Measurements from ENCODE around the gene ARSG. TPM values are rescaled to one million over a fixed set of nuclear protein-coding genes. Genes with fewer than 3 reads are reported as not detected.

ARSG gene
- total RNA-seq, 2 experiments from 2014 or later, result 9.8 to 10.8 TPM

DNA sequence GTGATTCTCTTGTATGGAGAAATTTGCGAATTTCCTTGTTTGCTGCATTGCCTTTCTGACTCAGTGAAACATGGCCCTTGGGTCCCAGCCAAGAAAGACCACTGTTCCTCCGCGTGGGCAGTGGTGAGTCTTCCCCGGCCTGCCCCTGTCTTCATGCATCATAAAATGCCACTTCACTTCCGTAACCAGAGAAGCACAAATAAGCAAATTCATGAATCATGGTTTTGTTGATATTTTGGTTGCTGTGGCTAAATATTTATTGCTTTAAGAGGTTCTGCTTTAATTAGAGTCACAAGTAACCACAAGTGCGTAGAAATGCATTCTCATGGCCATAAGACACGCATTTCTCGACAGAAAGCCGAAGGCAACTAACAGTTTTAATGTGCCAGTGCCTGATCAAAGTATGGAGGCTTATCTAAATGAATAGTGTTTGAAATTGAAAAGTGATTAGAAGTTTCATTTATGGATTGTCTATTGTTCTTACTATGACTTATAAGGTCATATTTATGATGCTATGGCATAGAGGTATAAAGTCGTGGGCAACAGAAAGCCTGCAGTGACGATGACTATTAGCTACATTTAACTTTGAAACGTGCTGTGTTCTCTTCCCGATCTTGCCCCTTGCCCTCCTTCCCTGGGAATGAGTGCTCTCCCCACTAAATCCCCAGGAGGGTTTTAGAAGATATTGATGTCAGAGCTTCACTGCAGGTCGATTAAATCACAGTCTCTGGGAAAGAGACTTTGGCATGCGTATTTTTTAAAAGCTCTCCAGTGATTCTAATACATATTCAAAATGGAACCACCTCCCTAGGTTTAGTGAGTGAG lies 90.0 kb downstream of the ARSG start:
- ChIA-PET POLR2A (no interaction called here), CTCF (interaction anchor here (2.3 kb wide), 1 partner anchor 18 kb away, joined by 13 read pairs; no protein-coding TSS in a partner anchor)
- no peaks in the 10 kb centered on the region for H3K36me3 Mint-ChIP-seq
- peaks cover 25% of the 10 kb centered on the region for H3K4me1 Mint-ChIP-seq (ENCODE audit: low read depth)
- H3K27ac Mint-ChIP-seq, result no peak overlapping the region
- DNase-seq, result peak; percentile 48
- no peak overlapping the region for H3K4me3 Mint-ChIP-seq
- no peaks in the 10 kb centered on the region for H3K9me3 Mint-ChIP-seq
- H3K27me3 Mint-ChIP-seq, result no peaks in the 10 kb centered on the region
- intact Hi-C loops (cut with micrococcal nuclease), result no loop called here

- intact Hi-C loops (cut with micrococcal nuclease), result no loop called here
- H3K27me3 Mint-ChIP-seq, result no peaks in the 10 kb centered on the region
- H3K4me3 Mint-ChIP-seq, result no peak overlapping the region
- no peaks in the 10 kb centered on the region for H3K36me3 Mint-ChIP-seq
- no peak for DNase-seq
- peaks cover 26% of the 10 kb centered on the region for H3K4me1 Mint-ChIP-seq (ENCODE audit: low read depth)
- H3K9me3 Mint-ChIP-seq, result no peaks in the 10 kb centered on the region
- CTCF ChIA-PET, result interaction anchor here (2.3 kb wide), 1 partner anchor 16 kb away, joined by 13 read pairs; no protein-coding TSS in a partner anchor
- H3K27ac Mint-ChIP-seq, result no peak overlapping the region
- POLR2A ChIA-PET, result interaction anchor here (0.5 to 0.9 kb wide), 2 partner anchors 16 to 111 kb away, joined by 3 to 4 read pairs; no protein-coding TSS in a partner anchor
Observed at GRCh38 chr17:68382582-68383085, 91.3 kb downstream of the ARSG start.

GRCh38 chr17:68383120-68383442 lies 91.8 kb downstream of the ARSG start:
- H3K4me3 Mint-ChIP-seq, result no peak overlapping the region
- no peaks in the 10 kb centered on the region for H3K9me3 Mint-ChIP-seq
- POLR2A ChIA-PET, result interaction anchor here (0.9 kb wide), 1 partner anchor 16 kb away, joined by 3 read pairs; no protein-coding TSS in a partner anchor
- H3K4me1 Mint-ChIP-seq (ENCODE audit: low read depth), result peaks cover 26% of the 10 kb centered on the region
- no peaks in the 10 kb centered on the region for H3K27me3 Mint-ChIP-seq
- H3K36me3 Mint-ChIP-seq, result no peaks in the 10 kb centered on the region
- no peak for DNase-seq
- CTCF ChIA-PET, result interaction anchor here (1.1 to 2.3 kb wide), 2 partner anchors 16 to 54 kb away, joined by 4 to 13 read pairs; no protein-coding TSS in a partner anchor
- intact Hi-C loops (cut with micrococcal nuclease), result no loop called here
- no peak overlapping the region for H3K27ac Mint-ChIP-seq

GRCh38 chr17:68383443-68384321 lies 92.4 kb downstream of the ARSG start:
- no peaks in the 10 kb centered on the region for H3K9me3 Mint-ChIP-seq
- H3K4me3 Mint-ChIP-seq, result no peak overlapping the region
- H3K27ac Mint-ChIP-seq, result no peak overlapping the region
- H3K27me3 Mint-ChIP-seq, result no peaks in the 10 kb centered on the region
- DNase-seq, result peak; percentile 26
- peaks cover 26% of the 10 kb centered on the region for H3K4me1 Mint-ChIP-seq (ENCODE audit: low read depth)
- no peaks in the 10 kb centered on the region for H3K36me3 Mint-ChIP-seq
- CTCF ChIA-PET, result interaction anchor here (1.1 to 2.3 kb wide), 2 partner anchors 15 to 54 kb away, joined by 4 to 13 read pairs; no protein-coding TSS in a partner anchor
- intact Hi-C loops (cut with micrococcal nuclease), result no loop called here
- POLR2A ChIA-PET, result interaction anchor here (0.9 kb wide), 1 partner anchor 15 kb away, joined by 3 read pairs; no protein-coding TSS in a partner anchor

- no peak for DNase-seq
- Mint-ChIP-seq H3K27me3 (no peaks in the 10 kb centered on the region), H3K36me3 (no peaks in the 10 kb centered on the region), H3K4me1 (ENCODE audit: low read depth) (peaks cover 26% of the 10 kb centered on the region), H3K4me3 (no peak overlapping the region), H3K27ac (no peak overlapping the region), H3K9me3 (no peaks in the 10 kb centered on the region)
- intact Hi-C loops (cut with micrococcal nuclease), result no loop called here
- ChIA-PET CTCF (no interaction called here), POLR2A (no interaction called here)
Observed at GRCh38 chr17:68384471-68384870, 93.2 kb downstream of the ARSG start.

GRCh38 chr17:68384941-68385340 lies 93.6 kb downstream of the ARSG start:
- Mint-ChIP-seq H3K4me3 (no peak overlapping the region), H3K27me3 (no peaks in the 10 kb centered on the region), H3K27ac (no peak overlapping the region), H3K36me3 (no peaks in the 10 kb centered on the region), H3K4me1 (ENCODE audit: low read depth) (peaks cover 26% of the 10 kb centered on the region), H3K9me3 (no peaks in the 10 kb centered on the region)
- CTCF ChIA-PET, result no interaction called here
- no peak for DNase-seq
- POLR2A ChIA-PET, result no interaction called here
- intact Hi-C loops (cut with micrococcal nuclease), result no loop called here

DNA sequence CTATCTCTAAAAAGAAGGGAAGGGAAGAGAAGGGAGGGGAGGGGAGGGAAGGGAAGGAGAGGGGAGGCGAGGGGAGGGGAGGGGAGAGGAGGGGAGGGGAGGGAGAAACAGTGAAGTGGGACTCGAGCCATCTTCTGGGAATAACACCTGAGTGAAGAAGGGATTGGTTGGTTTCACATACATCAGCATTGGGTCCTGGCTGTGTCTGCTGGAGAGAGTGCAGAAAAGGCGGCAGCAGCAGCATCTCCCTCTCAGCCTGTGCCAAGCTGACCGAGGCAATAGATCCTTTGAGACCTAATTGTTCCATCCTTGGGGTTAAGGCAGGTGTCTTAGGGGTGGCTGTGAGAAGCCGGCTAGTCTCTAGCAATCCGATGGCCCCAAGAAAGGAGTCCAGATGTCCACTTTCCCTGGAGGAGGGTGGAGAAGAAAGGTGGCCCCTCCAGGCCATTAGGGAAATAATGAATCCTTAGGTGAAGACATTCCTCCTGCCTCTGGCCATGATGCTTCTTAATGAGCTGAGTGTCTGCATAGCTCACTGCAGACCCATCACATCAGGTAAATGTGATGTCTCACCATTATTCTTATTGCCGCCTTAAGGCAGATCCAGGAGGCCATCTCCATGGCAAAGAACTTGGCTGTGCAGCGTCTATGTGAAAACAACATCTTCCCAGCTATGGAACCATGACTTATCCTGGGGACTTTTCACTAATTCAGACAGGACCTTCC lies 94.4 kb downstream of the ARSG start:
- POLR2A ChIA-PET, result no interaction called here
- Mint-ChIP-seq H3K36me3 (no peaks in the 10 kb centered on the region), H3K9me3 (no peaks in the 10 kb centered on the region), H3K27ac (no peak overlapping the region), H3K27me3 (no peaks in the 10 kb centered on the region), H3K4me3 (no peak overlapping the region), H3K4me1 (ENCODE audit: low read depth) (peaks cover 26% of the 10 kb centered on the region)
- intact Hi-C loops (cut with micrococcal nuclease), result no loop called here
- DNase-seq, result no peak
- CTCF ChIA-PET, result no interaction called here

DNA sequence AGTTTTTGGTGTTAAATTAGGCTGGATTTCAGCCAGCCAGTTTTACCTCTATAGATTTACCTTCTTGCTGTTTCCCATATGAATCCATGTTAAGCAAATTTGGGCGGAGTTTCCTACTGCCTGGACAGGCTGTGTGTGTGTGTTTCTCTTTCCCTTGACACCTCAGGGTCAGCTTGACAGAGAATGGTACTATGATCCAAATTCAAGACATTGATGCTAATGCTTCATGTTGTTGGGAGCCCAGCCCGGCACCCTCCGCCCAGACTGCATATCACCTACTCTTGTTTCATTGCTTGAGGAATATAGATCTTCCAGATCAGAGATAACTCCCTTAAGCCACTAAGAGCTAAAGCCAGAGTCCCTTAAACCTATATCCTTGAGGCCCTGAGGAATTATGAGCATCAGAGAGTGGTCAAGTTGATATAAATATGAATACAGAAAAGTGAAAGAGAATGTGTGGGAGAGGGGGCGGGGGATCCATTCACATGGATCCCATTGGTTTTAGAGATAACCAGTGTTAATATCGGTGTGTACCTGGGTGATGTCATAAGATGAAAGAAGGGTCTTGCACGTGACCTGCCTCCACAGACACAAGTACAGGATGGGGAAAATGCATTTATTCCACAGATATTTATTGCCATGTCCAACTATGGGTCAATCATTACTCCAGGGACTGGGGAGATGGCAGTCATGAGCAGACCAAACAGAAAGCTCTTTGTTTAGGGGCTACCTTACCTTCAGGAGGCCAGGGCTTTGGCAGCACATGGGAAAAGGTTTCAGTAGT lies 96.3 kb downstream of the ARSG start:
- no peak overlapping the region for H3K4me3 Mint-ChIP-seq
- intact Hi-C loops (cut with micrococcal nuclease), result no loop called here
- peaks cover 21% of the 10 kb centered on the region for H3K4me1 Mint-ChIP-seq (ENCODE audit: low read depth)
- ChIA-PET POLR2A (no interaction called here), CTCF (no interaction called here)
- H3K36me3 Mint-ChIP-seq, result no peaks in the 10 kb centered on the region
- no peaks in the 10 kb centered on the region for H3K9me3 Mint-ChIP-seq
- no peaks in the 10 kb centered on the region for H3K27me3 Mint-ChIP-seq
- DNase-seq, result no peak
- no peak overlapping the region for H3K27ac Mint-ChIP-seq

- POLR2A ChIA-PET, result interaction anchor here (1.1 kb wide), 1 partner anchor 11 kb away, joined by 4 read pairs; no protein-coding TSS in a partner anchor
- Mint-ChIP-seq H3K4me1 (ENCODE audit: low read depth) (peaks cover 8% of the 10 kb centered on the region), H3K36me3 (peaks cover 4% of the 10 kb centered on the region), H3K9me3 (no peaks in the 10 kb centered on the region), H3K27ac (no peak overlapping the region), H3K27me3 (no peaks in the 10 kb centered on the region), H3K4me3 (no peak overlapping the region)
- CTCF ChIA-PET, result interaction anchor here (1.4 kb wide), 1 partner anchor 10 kb away, joined by 3 read pairs; no protein-coding TSS in a partner anchor
- intact Hi-C loops (cut with micrococcal nuclease), result no loop called here
- DNase-seq, result no peak
Observed at GRCh38 chr17:68389041-68389440, 97.7 kb downstream of the ARSG start.

GRCh38 chr17:68390888-68391545 lies 99.7 kb downstream of the ARSG start:
- no peak for DNase-seq
- Mint-ChIP-seq H3K36me3 (peaks cover 16% of the 10 kb centered on the region), H3K27ac (no peak overlapping the region), H3K9me3 (peaks cover 10% of the 10 kb centered on the region), H3K4me3 (no peak overlapping the region), H3K4me1 (ENCODE audit: low read depth) (peaks cover 2% of the 10 kb centered on the region), H3K27me3 (no peaks in the 10 kb centered on the region)
- ChIA-PET POLR2A (no interaction called here), CTCF (interaction anchor here (1.0 kb wide), 1 partner anchor 11 kb away, joined by 3 read pairs; no protein-coding TSS in a partner anchor)
- intact Hi-C loops (cut with micrococcal nuclease), result no loop called here

Measured in activated CD4-positive, alpha-beta memory T cell treated with anti-CD3 and anti-CD28 coated beads for 36 hours (primary cell).